Measurements from ENCODE around the gene CDX2. TPM values are rescaled to one million over a fixed set of nuclear protein-coding genes. Genes with fewer than 3 reads are reported as not detected.

The CDX2 gene
- total RNA-seq, 1 experiment from 2014 or later = not detected

DNA sequence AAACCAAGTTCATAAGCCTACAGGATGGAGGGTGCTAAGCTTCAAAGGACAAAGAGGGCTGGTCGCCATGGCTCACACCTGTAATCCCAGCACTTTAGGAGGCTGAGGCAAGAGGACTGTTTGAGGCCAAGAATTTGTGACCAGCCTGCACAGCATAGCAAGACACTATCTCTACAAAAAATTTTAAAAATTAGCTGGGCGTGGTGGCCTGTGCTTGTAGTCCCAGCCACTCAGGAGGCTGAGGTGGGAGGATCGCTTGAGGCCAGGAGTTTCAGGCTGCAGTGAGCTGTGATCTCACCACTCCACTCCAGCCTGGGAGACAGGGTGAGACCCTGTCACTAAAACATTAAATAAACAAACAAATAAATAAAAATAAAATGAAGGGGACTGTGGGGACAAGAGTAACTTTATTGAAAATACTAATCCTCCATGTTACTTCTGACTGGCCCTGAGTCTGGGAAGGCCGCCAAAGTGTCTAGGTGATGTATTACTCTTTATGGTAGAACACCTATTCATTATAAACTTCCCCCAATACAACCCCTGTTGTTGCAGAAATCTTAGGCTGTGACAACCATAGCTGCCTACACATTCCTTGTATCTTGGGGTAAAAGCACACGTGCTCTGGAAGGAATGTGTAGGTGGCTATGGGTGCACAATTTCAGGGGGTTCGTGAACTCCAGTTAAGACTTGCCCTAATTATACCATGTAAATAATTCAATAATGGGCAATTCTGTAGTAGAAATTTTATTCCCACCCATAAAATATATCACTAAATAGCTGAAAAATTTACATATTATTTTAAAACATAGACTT is 34.0 kb upstream of the CDX2 start:
- no TSS peak for BruUV-seq (replicated peaks)
- ChIA-PET CTCF (no interaction called here), POLR2A (ENCODE audit: low non-redundant PET) (no interaction called here)
- Histone ChIP-seq H3K4me1 (ENCODE audit: insufficient read depth, low read length, poor library complexity, severe bottlenecking) (no peaks in the 10 kb centered on the region), H3K27me3 (replicated peaks; ENCODE audit: insufficient read depth, low read depth, low read length, poor library complexity) (no peaks in the 10 kb centered on the region), H3K4me3 (ENCODE audit: low read depth, low read length, poor library complexity, severe bottlenecking) (no peak overlapping the region), H3K27ac (ENCODE audit: low read depth, low read length, poor library complexity, severe bottlenecking) (no peak overlapping the region), H3K9me3 (ENCODE audit: low read depth, low read length, poor library complexity, severe bottlenecking) (no peaks in the 10 kb centered on the region), H3K36me3 (ENCODE audit: insufficient read depth, low read length, poor library complexity, severe bottlenecking) (no peaks in the 10 kb centered on the region)
- intact Hi-C loops (cut with micrococcal nuclease; ENCODE audit: unreplicated experiment) = no loop called here
- no peak for DNase-seq (ENCODE audit: low spot score)
- TF ChIP-seq, protein P1, sequence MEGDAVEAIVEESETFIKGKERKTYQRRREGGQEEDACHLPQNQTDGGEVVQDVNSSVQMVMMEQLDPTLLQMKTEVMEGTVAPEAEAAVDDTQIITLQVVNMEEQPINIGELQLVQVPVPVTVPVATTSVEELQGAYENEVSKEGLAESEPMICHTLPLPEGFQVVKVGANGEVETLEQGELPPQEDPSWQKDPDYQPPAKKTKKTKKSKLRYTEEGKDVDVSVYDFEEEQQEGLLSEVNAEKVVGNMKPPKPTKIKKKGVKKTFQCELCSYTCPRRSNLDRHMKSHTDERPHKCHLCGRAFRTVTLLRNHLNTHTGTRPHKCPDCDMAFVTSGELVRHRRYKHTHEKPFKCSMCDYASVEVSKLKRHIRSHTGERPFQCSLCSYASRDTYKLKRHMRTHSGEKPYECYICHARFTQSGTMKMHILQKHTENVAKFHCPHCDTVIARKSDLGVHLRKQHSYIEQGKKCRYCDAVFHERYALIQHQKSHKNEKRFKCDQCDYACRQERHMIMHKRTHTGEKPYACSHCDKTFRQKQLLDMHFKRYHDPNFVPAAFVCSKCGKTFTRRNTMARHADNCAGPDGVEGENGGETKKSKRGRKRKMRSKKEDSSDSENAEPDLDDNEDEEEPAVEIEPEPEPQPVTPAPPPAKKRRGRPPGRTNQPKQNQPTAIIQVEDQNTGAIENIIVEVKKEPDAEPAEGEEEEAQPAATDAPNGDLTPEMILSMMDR (conservative IDR thresholded peaks at IDR 0.05; ENCODE audit: low read depth, low read length) = no peak
- no peak for TF ChIP-seq EZH2 (IDR thresholded peaks at IDR 0.05; ENCODE audit: borderline replicate concordance, low read depth, low read length, poor library complexity, severe bottlenecking)

GRCh38 chr13:28001837-28002473 is 32.8 kb upstream of the CDX2 start:
- CTCF ChIA-PET = interaction anchor here (0.6 kb wide), 1 partner anchor 1540 kb away, joined by 3 read pairs; no protein-coding TSS in a partner anchor
- H3K4me3 ChIP-seq (ENCODE audit: low read depth, low read length, poor library complexity, severe bottlenecking) = no peak overlapping the region
- DNase-seq (ENCODE audit: low spot score) = no peak
- no peaks in the 10 kb centered on the region for H3K4me1 ChIP-seq (ENCODE audit: insufficient read depth, low read length, poor library complexity, severe bottlenecking)
- H3K27me3 ChIP-seq (replicated peaks; ENCODE audit: insufficient read depth, low read depth, low read length, poor library complexity) = no peaks in the 10 kb centered on the region
- BruUV-seq (replicated peaks) = no TSS peak
- no peak for TF ChIP-seq EZH2 (IDR thresholded peaks at IDR 0.05; ENCODE audit: borderline replicate concordance, low read depth, low read length, poor library complexity, severe bottlenecking)
- TF ChIP-seq, protein P1 (conservative IDR thresholded peaks at IDR 0.05; ENCODE audit: low read depth, low read length) = no peak
- H3K27ac ChIP-seq (ENCODE audit: low read depth, low read length, poor library complexity, severe bottlenecking) = no peak overlapping the region
- H3K9me3 ChIP-seq (ENCODE audit: low read depth, low read length, poor library complexity, severe bottlenecking) = no peaks in the 10 kb centered on the region
- intact Hi-C loops (cut with micrococcal nuclease; ENCODE audit: unreplicated experiment) = no loop called here
- no peaks in the 10 kb centered on the region for H3K36me3 ChIP-seq (ENCODE audit: insufficient read depth, low read length, poor library complexity, severe bottlenecking)
- POLR2A ChIA-PET (ENCODE audit: low non-redundant PET) = no interaction called here

- BruUV-seq (replicated peaks) = no TSS peak
- Histone ChIP-seq H3K27ac (ENCODE audit: low read depth, low read length, poor library complexity, severe bottlenecking) (no peak overlapping the region), H3K4me1 (ENCODE audit: insufficient read depth, low read length, poor library complexity, severe bottlenecking) (no peaks in the 10 kb centered on the region), H3K36me3 (ENCODE audit: insufficient read depth, low read length, poor library complexity, severe bottlenecking) (no peaks in the 10 kb centered on the region), H3K4me3 (ENCODE audit: low read depth, low read length, poor library complexity, severe bottlenecking) (no peak overlapping the region), H3K9me3 (ENCODE audit: low read depth, low read length, poor library complexity, severe bottlenecking) (no peaks in the 10 kb centered on the region), H3K27me3 (replicated peaks; ENCODE audit: insufficient read depth, low read depth, low read length, poor library complexity) (no peaks in the 10 kb centered on the region)
- ChIA-PET CTCF (no interaction called here), POLR2A (ENCODE audit: low non-redundant PET) (interaction anchor here (0.5 kb wide), 1 partner anchor 132 kb away, joined by 10 read pairs; no protein-coding TSS in a partner anchor)
- TF ChIP-seq, protein P1 (conservative IDR thresholded peaks at IDR 0.05; ENCODE audit: low read depth, low read length) = no peak
- TF ChIP-seq EZH2 (IDR thresholded peaks at IDR 0.05; ENCODE audit: borderline replicate concordance, low read depth, low read length, poor library complexity, severe bottlenecking) = no peak
- intact Hi-C loops (cut with micrococcal nuclease; ENCODE audit: unreplicated experiment) = no loop called here
- DNase-seq (ENCODE audit: low spot score) = no peak
These were observed 31.9 kb upstream of the CDX2 start for GRCh38 chr13:28001049-28001448.

Data from A673 (cell line).